Caco-2 (cell line): Measurements from ENCODE around the gene NGFR. TPM values are rescaled to one million over a fixed set of nuclear protein-coding genes. Genes with fewer than 3 reads are reported as not detected.

Experiments
- BruUV-seq: library from RNA; stranded (reverse); fragments of 400-500 nt; replicated peaks from 2 replicates; lab custom pipeline; 2021; lab: Mats Ljungman, UMichigan
- CTCF ChIA-PET: fragments of 300-600 bp; sonication (Branson Sonifier 250); formaldehyde crosslinking; loops from one replicate; lab custom pipeline; 2022; ENCODE audit warnings: antibody characterized with exemption; lab: Charles Lee
- POLR2A ChIA-PET: fragments of 300-600 bp; sonication (Branson Sonifier 250); formaldehyde crosslinking; loops from one replicate; lab custom pipeline; 2022; ENCODE audit warnings: antibody characterized with exemption; lab: Charles Lee
- DNase-seq, 2 experiments: peaks; one replicate each; pipeline versions ENCODE4 v3.0.0 to v3.0.0-alpha.2; 2020 to 2022
- H3K27me3 ChIP-seq: replicated peaks from 2 replicates; pipeline ENCODE4 v1.6.0; 2011; ENCODE audit warnings: low read length; ENCODE audit not compliant: control insufficient read depth, insufficient read depth
- H3K36me3 ChIP-seq: 2 replicates; pipeline ENCODE4 v1.5.1; 2011; ENCODE audit warnings: low read length; ENCODE audit not compliant: control insufficient read depth, insufficient read depth
- H3K4me1 ChIP-seq: fragments of 250-450 bp; sonication (Bioruptor Pico); 2 replicates; pipeline ENCODE4 v1.5.1; 2020; ENCODE audit warnings: mild to moderate bottlenecking
- H3K4me3 ChIP-seq: 2 replicates; pipeline ENCODE4 v1.5.1; 2011; ENCODE audit warnings: low read depth, mild to moderate bottlenecking, control low read depth, low read length
- H3K9me3 ChIP-seq: fragments of 250-450 bp; sonication (Bioruptor Pico); 2 replicates; pipeline ENCODE4 v1.5.1; 2020; ENCODE audit warnings: mild to moderate bottlenecking, moderate library complexity
- H3K27ac Mint-ChIP-seq: one replicate; pipeline ENCODE4 v1.8.0; 2022; ENCODE audit warnings: mixed read lengths; ENCODE audit not compliant: unreplicated experiment
- H3K27me3 Mint-ChIP-seq: one replicate; pipeline ENCODE4 v1.8.0; 2022; ENCODE audit warnings: mixed read lengths; ENCODE audit not compliant: insufficient read depth, unreplicated experiment
- H3K36me3 Mint-ChIP-seq: one replicate; pipeline ENCODE4 v1.8.0; 2022; ENCODE audit warnings: mild to moderate bottlenecking, mixed read lengths; ENCODE audit not compliant: insufficient read depth, unreplicated experiment
- H3K4me1 Mint-ChIP-seq: one replicate; pipeline ENCODE4 v1.8.0; 2022; ENCODE audit warnings: low read depth, mixed read lengths; ENCODE audit not compliant: unreplicated experiment
- H3K4me3 Mint-ChIP-seq: one replicate; pipeline ENCODE4 v1.8.0; 2022; ENCODE audit warnings: mild to moderate bottlenecking, moderate library complexity, mixed read lengths; ENCODE audit not compliant: unreplicated experiment
- H3K9me3 Mint-ChIP-seq: one replicate; pipeline ENCODE4 v1.8.0; 2022; ENCODE audit warnings: mixed read lengths; ENCODE audit not compliant: unreplicated experiment
- CTCF ChIP-seq, 2 experiments: fragments of 200-600 bp in 1 of 2; IDR thresholded peaks; 1 replicate in 1 of 2; 2 replicates in 1 of 2; pipeline versions ENCODE4 v1.5.1 to v1.8.0; 2011 to 2022; ENCODE audit warnings: antibody characterized with exemption in 1 of 2, control low read depth in 1 of 2, inconsistent platforms in 1 of 2, low read depth in 1 of 2, low read length in 1 of 2, mild to moderate bottlenecking in 1 of 2, moderate library complexity in 1 of 2; ENCODE audit not compliant: insufficient read depth in 1 of 2, severe bottlenecking in 1 of 2, unreplicated experiment in 1 of 2
- intact Hi-C: fragments of 100-400 bp; cut with micrococcal nuclease; formaldehyde crosslinking; loops from one replicate; pipeline ENCODE4 v1.10.0; 2022; ENCODE audit not compliant: unreplicated experiment
- total RNA-seq: library from RNA; stranded (reverse); gene quantifications from 2 replicates; pipeline ENCODE4 v1.2.3, GENCODE V29; 2022

Gene NGFR
- total RNA-seq, 1 experiment from 2014 or later, result 1.6 TPM

GRCh38 chr17:49467175-49467574, 27.9 kb upstream of the NGFR start:
- H3K9me3 ChIP-seq, result peaks cover 10% of the 10 kb centered on the region
- H3K4me1 ChIP-seq, result no peaks in the 10 kb centered on the region
- H3K36me3 Mint-ChIP-seq, result no peaks in the 10 kb centered on the region
- no peaks in the 10 kb centered on the region for H3K27me3 ChIP-seq
- intact Hi-C loops, result no loop called here
- H3K36me3 ChIP-seq, result no peaks in the 10 kb centered on the region
- peaks cover 48% of the 10 kb centered on the region for H3K27me3 Mint-ChIP-seq
- BruUV-seq, result no TSS peak
- ChIA-PET POLR2A (no interaction called here), CTCF (interaction anchor here (0.7 to 1.2 kb wide), 2 partner anchors 13 to 59 kb away, joined by 3 read pairs; no protein-coding TSS in a partner anchor)
- no peak overlapping the region for H3K4me3 ChIP-seq
- no peak overlapping the region for H3K27ac Mint-ChIP-seq
- no peaks in the 10 kb centered on the region for H3K4me1 Mint-ChIP-seq
- no peak for DNase-seq
- no peak overlapping the region for H3K4me3 Mint-ChIP-seq
- TF ChIP-seq CTCF (IDR thresholded peaks at IDR 0.05; ENCODE audit: insufficient read depth in 1 of 2, low read depth in 1 of 2, low read length in 1 of 2, severe bottlenecking in 1 of 2, unreplicated experiment in 1 of 2), result no peak
- H3K9me3 Mint-ChIP-seq, result peaks cover 9% of the 10 kb centered on the region

GRCh38 chr17:49468811-49469385, 26.2 kb upstream of the NGFR start:
- Mint-ChIP-seq H3K9me3 (peaks cover 7% of the 10 kb centered on the region), H3K4me3 (no peak overlapping the region), H3K36me3 (no peaks in the 10 kb centered on the region), H3K27ac (no peak overlapping the region), H3K4me1 (no peaks in the 10 kb centered on the region), H3K27me3 (peaks cover 41% of the 10 kb centered on the region)
- Histone ChIP-seq H3K4me1 (no peaks in the 10 kb centered on the region), H3K27me3 (no peaks in the 10 kb centered on the region), H3K9me3 (peaks cover 5% of the 10 kb centered on the region), H3K36me3 (no peaks in the 10 kb centered on the region), H3K4me3 (no peak overlapping the region)
- DNase-seq, result no peak
- ChIA-PET POLR2A (interaction anchor here (0.5 kb wide), 1 partner anchor 127 kb away, joined by 12 read pairs; no protein-coding TSS in a partner anchor), CTCF (interaction anchor here (1.4 kb wide), 1 partner anchor 46 kb away, joined by 4 read pairs; no protein-coding TSS in a partner anchor)
- no TSS peak for BruUV-seq
- no peak for TF ChIP-seq CTCF (IDR thresholded peaks at IDR 0.05; ENCODE audit: insufficient read depth in 1 of 2, low read depth in 1 of 2, low read length in 1 of 2, severe bottlenecking in 1 of 2, unreplicated experiment in 1 of 2)
- intact Hi-C loops, result no loop called here

GRCh38 chr17:49469831-49470810, 25.0 kb upstream of the NGFR start:
- no peak for DNase-seq
- H3K9me3 Mint-ChIP-seq, result no peaks in the 10 kb centered on the region
- BruUV-seq, result no TSS peak
- Histone ChIP-seq H3K4me3 (no peak overlapping the region), H3K9me3 (no peaks in the 10 kb centered on the region; the same call in 1 of the 2 replicates), H3K27me3 (no peaks in the 10 kb centered on the region), H3K36me3 (no peaks in the 10 kb centered on the region), H3K4me1 (no peaks in the 10 kb centered on the region)
- H3K27ac Mint-ChIP-seq, result no peak overlapping the region
- intact Hi-C loops, result loop anchor here (5.0 kb wide), 1 partner anchor 33 kb away; no protein-coding TSS in a partner anchor
- H3K4me3 Mint-ChIP-seq, result no peak overlapping the region
- H3K4me1 Mint-ChIP-seq, result no peaks in the 10 kb centered on the region
- POLR2A ChIA-PET, result no interaction called here
- CTCF ChIA-PET, result interaction anchor here (0.5 kb wide), 1 partner anchor 75 kb away, joined by 4 read pairs; no protein-coding TSS in a partner anchor
- H3K36me3 Mint-ChIP-seq, result no peaks in the 10 kb centered on the region
- TF ChIP-seq CTCF (IDR thresholded peaks at IDR 0.05; ENCODE audit: insufficient read depth in 1 of 2, low read depth in 1 of 2, low read length in 1 of 2, severe bottlenecking in 1 of 2, unreplicated experiment in 1 of 2), result no peak
- H3K27me3 Mint-ChIP-seq, result peaks cover 33% of the 10 kb centered on the region
